Astrocyte (in vitro differentiated cells and primary cell): Measurements from ENCODE around the gene ERAL1. TPM values are rescaled to one million over a fixed set of nuclear protein-coding genes. Genes with fewer than 3 reads are reported as not detected.

Source experiments
- DNase-seq: peaks from one replicate; pipeline ENCODE4 v3.0.0-alpha.2; 2010; ENCODE audit warnings: low read depth
- FAIRE-seq: peaks from 2 replicates; lab custom pipeline; 2011; peaks lifted over from hg19 to GRCh38; lab: Jason Lieb, UNC
- H2AFZ ChIP-seq: 2 replicates; pipeline ENCODE4 v1.6.0; 2012; ENCODE audit warnings: low read depth, low read length, inconsistent platforms
- H3K27ac ChIP-seq: 2 replicates; pipeline ENCODE4 v1.5.1; 2011; ENCODE audit warnings: low read depth, low read length, inconsistent platforms
- H3K27me3 ChIP-seq: 2 replicates; pipeline ENCODE4 v1.6.0; 2011; ENCODE audit warnings: low read length, inconsistent platforms; ENCODE audit not compliant: insufficient read depth
- H3K36me3 ChIP-seq: 2 replicates; pipeline ENCODE4 v1.5.1; 2011; ENCODE audit warnings: low read length, inconsistent platforms; ENCODE audit not compliant: insufficient read depth
- H3K4me1 ChIP-seq: 2 replicates; pipeline ENCODE4 v1.5.1; 2011; ENCODE audit warnings: low read length, inconsistent platforms; ENCODE audit not compliant: insufficient read depth
- H3K4me2 ChIP-seq: 2 replicates; pipeline ENCODE4 v1.6.0; 2012; ENCODE audit warnings: low read length, inconsistent platforms
- H3K4me3 ChIP-seq: 2 replicates; pipeline ENCODE4 v1.5.1; 2011; ENCODE audit warnings: low read depth, mild to moderate bottlenecking, low read length, inconsistent platforms; ENCODE audit not compliant: insufficient read depth
- H3K79me2 ChIP-seq: 2 replicates; pipeline ENCODE4 v1.6.0; 2012; ENCODE audit warnings: mild to moderate bottlenecking, low read length, inconsistent platforms; ENCODE audit not compliant: insufficient read depth
- H3K9ac ChIP-seq: 2 replicates; pipeline ENCODE4 v1.6.0; 2012; ENCODE audit warnings: mild to moderate bottlenecking, low read length, inconsistent platforms
- H3K9me3 ChIP-seq: 2 replicates; pipeline ENCODE4 v1.5.1; 2012; ENCODE audit warnings: low read depth, mild to moderate bottlenecking, low read length, inconsistent platforms; ENCODE audit not compliant: insufficient read depth
- H4K20me1 ChIP-seq: 2 replicates; pipeline ENCODE4 v1.6.0; 2012; ENCODE audit warnings: low read length, inconsistent platforms; ENCODE audit not compliant: insufficient read depth
- H3K27ac Mint-ChIP-seq: one replicate; pipeline ENCODE4 v1.8.0; 2021; ENCODE audit warnings: mild to moderate bottlenecking, mixed read lengths; ENCODE audit not compliant: unreplicated experiment
- H3K27me3 Mint-ChIP-seq: one replicate; pipeline ENCODE4 v1.8.0; 2021; ENCODE audit warnings: low read depth, mixed read lengths; ENCODE audit not compliant: unreplicated experiment
- H3K36me3 Mint-ChIP-seq: one replicate; pipeline ENCODE4 v1.8.0; 2021; ENCODE audit warnings: low read depth, mixed read lengths; ENCODE audit not compliant: unreplicated experiment
- H3K4me1 Mint-ChIP-seq: one replicate; pipeline ENCODE4 v1.8.0; 2021; ENCODE audit warnings: low read depth, mixed read lengths; ENCODE audit not compliant: unreplicated experiment
- H3K4me3 Mint-ChIP-seq: one replicate; pipeline ENCODE4 v1.8.0; 2021; ENCODE audit warnings: mild to moderate bottlenecking, moderate library complexity, mixed read lengths; ENCODE audit not compliant: unreplicated experiment
- H3K9me3 Mint-ChIP-seq: one replicate; pipeline ENCODE4 v1.8.0; 2021; ENCODE audit warnings: mild to moderate bottlenecking, mixed read lengths; ENCODE audit not compliant: unreplicated experiment
- EZH2 ChIP-seq: IDR thresholded peaks from 2 replicates; pipeline ENCODE4 v1.6.1; 2012; ENCODE audit warnings: mild to moderate bottlenecking, low read length, inconsistent platforms; ENCODE audit not compliant: insufficient read depth
- total RNA-seq: library from RNA; stranded (reverse); gene quantifications from 2 replicates; pipeline ENCODE4 v1.2.1, GENCODE V29; 2021
- TF ChIP-seq, protein P1 (sequence below): IDR thresholded peaks from 2 replicates; pipeline ENCODE4 v1.5.1; 2011; ENCODE audit warnings: low read depth, mild to moderate bottlenecking, inconsistent platforms, low read length, moderate library complexity; ENCODE audit not compliant: insufficient read depth

Gene ERAL1
- total RNA-seq, 1 donor from 2014 or later = 38.4 TPM

DNA sequence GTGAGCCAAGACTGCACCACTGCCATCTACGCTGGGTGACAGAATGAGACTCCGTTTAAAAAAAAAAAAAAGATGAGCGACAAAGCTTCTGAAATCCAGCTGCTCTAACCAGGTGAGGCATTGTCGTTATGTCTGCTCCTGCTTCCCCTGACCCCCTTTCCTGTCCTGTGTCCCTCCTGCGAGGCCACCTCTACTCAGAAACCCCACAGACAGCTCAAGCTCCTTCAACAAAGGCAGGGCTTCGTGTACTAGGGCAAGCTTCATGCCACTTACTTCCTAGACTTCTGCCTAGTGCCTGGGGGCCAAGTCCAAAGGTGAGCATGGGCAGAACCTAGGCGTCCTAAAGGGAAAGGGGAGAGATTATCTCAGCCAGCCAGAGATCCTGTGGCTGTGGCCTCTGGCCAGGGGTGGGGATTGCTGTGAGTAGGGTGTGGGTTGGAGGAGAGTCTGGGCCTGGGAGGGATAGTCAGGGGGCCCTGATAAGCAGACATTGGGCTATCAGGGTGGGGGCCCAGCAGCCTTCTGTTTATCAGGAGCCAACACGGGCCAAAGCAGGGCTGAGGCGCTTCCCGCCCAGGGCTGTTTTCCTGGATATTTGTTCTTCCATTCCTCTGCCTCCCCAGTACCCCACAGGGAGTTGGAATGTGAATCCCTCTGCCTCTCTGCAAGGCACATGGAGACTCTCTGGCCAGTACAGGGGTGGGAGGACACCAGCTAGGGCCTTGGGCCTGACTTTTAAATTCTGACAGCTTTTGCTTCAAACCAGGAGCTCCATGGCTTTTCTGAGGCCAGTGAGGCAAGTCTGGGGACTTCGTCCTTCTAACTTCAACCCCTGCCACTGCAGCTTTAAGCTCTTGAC is 10.4 kb downstream of the ERAL1 start:
- Mint-ChIP-seq H3K9me3 (no peaks in the 10 kb centered on the region), H3K27me3 (peaks cover 4% of the 10 kb centered on the region), H3K4me3 (no peak overlapping the region), H3K36me3 (peaks cover 13% of the 10 kb centered on the region), H3K4me1 (peaks cover 3% of the 10 kb centered on the region), H3K27ac (peak overlapping the region; percentile 3)
- H3K9ac ChIP-seq = no peak overlapping the region
- no peak overlapping the region for H3K27ac ChIP-seq
- no peaks in the 10 kb centered on the region for H4K20me1 ChIP-seq
- H3K27me3 ChIP-seq = no peaks in the 10 kb centered on the region
- DNase-seq (no peak), FAIRE-seq (no peak)
- TF ChIP-seq EZH2 = no peak
- TF ChIP-seq, protein P1, sequence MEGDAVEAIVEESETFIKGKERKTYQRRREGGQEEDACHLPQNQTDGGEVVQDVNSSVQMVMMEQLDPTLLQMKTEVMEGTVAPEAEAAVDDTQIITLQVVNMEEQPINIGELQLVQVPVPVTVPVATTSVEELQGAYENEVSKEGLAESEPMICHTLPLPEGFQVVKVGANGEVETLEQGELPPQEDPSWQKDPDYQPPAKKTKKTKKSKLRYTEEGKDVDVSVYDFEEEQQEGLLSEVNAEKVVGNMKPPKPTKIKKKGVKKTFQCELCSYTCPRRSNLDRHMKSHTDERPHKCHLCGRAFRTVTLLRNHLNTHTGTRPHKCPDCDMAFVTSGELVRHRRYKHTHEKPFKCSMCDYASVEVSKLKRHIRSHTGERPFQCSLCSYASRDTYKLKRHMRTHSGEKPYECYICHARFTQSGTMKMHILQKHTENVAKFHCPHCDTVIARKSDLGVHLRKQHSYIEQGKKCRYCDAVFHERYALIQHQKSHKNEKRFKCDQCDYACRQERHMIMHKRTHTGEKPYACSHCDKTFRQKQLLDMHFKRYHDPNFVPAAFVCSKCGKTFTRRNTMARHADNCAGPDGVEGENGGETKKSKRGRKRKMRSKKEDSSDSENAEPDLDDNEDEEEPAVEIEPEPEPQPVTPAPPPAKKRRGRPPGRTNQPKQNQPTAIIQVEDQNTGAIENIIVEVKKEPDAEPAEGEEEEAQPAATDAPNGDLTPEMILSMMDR = no peak
- H3K36me3 ChIP-seq = peaks cover 4% of the 10 kb centered on the region
- no peak overlapping the region for H3K4me3 ChIP-seq
- H3K4me1 ChIP-seq = no peaks in the 10 kb centered on the region
- no peak overlapping the region for H3K4me2 ChIP-seq
- no peak overlapping the region for H2AFZ ChIP-seq
- H3K79me2 ChIP-seq = no peaks in the 10 kb centered on the region
- no peaks in the 10 kb centered on the region for H3K9me3 ChIP-seq

DNA sequence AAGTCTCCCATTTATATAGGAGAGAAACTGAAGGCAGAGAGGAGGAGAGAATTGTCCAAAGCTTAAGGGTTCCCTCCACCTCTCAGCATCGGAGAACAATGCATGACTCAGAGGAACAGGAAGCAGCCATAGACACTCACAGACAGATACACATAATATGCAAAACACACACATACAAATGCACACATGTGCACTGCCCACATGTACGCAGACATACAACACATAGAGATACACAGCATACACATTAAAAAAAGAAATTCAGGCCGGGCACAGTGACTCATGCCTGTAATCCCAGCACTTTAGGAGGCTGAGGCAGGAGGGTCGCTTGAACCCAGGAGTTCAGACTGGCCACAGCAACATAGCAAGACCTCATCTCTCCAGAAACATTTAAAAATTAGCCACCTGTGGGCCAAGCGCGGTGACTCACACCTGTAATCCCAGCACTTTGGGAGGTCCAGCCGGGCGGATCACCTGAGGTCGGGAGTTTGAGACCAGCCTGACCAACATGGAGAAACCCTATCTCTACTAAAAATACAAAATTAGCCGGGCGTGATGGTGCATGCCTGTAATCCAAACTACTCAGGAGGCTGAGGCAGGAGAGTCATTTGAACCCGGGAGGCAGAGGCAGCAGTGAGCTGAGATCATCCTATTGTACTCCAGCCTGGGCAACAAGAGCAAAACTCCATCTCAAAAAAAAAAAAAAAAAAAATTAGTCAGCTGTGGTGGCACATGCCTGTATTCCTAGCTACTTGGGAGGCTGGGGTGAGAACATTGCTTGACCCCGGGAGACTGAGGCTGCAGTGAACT is 11.3 kb downstream of the ERAL1 start:
- DNase-seq (no peak), FAIRE-seq (no peak)
- Mint-ChIP-seq H3K27me3 (peaks cover 6% of the 10 kb centered on the region), H3K4me3 (no peak overlapping the region), H3K4me1 (peaks cover 3% of the 10 kb centered on the region), H3K27ac (peak overlapping the region; percentile 3), H3K36me3 (peaks cover 8% of the 10 kb centered on the region), H3K9me3 (no peaks in the 10 kb centered on the region)
- H3K9ac ChIP-seq = no peak overlapping the region
- H3K4me2 ChIP-seq = no peak overlapping the region
- no peaks in the 10 kb centered on the region for H3K79me2 ChIP-seq
- no peaks in the 10 kb centered on the region for H4K20me1 ChIP-seq
- no peaks in the 10 kb centered on the region for H3K36me3 ChIP-seq
- no peak overlapping the region for H3K27ac ChIP-seq
- H3K4me3 ChIP-seq = no peak overlapping the region
- no peak overlapping the region for H2AFZ ChIP-seq
- no peaks in the 10 kb centered on the region for H3K4me1 ChIP-seq
- no peaks in the 10 kb centered on the region for H3K27me3 ChIP-seq
- no peak for TF ChIP-seq EZH2
- TF ChIP-seq, protein P1 = no peak
- H3K9me3 ChIP-seq = no peaks in the 10 kb centered on the region
